ENCODE results near the gene DCAF8L2. TPM values are rescaled to one million over a fixed set of nuclear protein-coding genes. Genes with fewer than 3 reads are reported as not detected.
"Not testable (repeated sequence)": the region's sequence is repeated elsewhere in the genome, so short reads cannot be mapped to it uniquely, and the experiment has no call there.

DCAF8L2 gene
- total and polyA plus RNA-seq, 5 donors = not detected

DNA sequence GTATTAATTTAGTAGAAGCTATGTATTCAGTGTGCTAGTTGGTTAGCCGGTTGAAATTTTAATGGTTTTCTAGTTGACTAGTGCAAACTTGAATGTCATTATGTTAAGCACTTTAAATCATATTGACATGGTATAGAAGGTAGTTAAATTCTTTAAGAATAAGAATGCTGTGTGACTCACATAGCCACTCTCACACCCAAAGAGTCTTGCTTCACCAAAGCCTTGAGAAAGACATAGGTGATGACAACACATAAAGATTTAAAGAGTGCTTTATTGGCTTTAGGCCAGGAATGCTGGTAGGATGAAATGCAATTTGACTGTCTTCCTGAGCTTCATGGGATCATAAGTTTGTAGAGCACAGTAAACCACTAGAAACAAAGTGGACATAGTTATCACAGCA, 85.3 kb downstream of the DCAF8L2 start:
- intact Hi-C loops (cut with DNase I) = no loop called here
- no peaks in the 10 kb centered on the region for H3K9me3 ChIP-seq (ENCODE audit: control insufficient read depth, low read length)
- H3K27me3 ChIP-seq (ENCODE audit: control insufficient read depth, insufficient read depth) = no peaks in the 10 kb centered on the region
- no peaks in the 10 kb centered on the region for H3K4me1 ChIP-seq (ENCODE audit: control insufficient read depth, insufficient read depth, low read length)
- 100% methylated on average over 1 of the region's 1 CpG for WGBS
- ATAC-seq (no peak), DNase-seq (no peak)
- H3K27ac ChIP-seq (ENCODE audit: low read length) = no peak overlapping the region
- H3K4me3 ChIP-seq (ENCODE audit: low read length) = no peak overlapping the region

DNA sequence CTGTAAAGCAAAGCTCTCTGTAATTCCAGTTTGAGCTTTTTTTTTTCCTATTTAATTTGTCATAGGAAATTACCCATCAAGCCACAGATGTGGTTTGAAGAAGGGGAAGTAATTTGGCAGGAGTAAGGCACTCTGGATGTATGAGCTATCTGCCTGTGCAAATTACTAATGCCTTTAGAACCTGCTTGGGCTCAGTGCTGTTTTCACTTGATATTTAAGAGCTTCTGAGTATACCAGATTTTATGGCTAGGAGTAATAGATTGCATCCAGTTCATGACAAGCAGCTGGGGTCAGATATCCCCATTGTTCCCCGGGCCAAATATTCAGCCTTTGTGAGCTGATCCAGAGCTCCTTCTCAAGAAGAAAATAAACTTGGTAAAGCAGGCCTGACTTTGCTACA, 89.1 kb downstream of the DCAF8L2 start:
- Histone ChIP-seq H3K9me3 (ENCODE audit: control insufficient read depth, low read length) (no peaks in the 10 kb centered on the region), H3K27me3 (ENCODE audit: control insufficient read depth, insufficient read depth) (no peaks in the 10 kb centered on the region), H3K27ac (ENCODE audit: low read length) (no peak overlapping the region), H3K4me1 (ENCODE audit: control insufficient read depth, insufficient read depth, low read length) (no peaks in the 10 kb centered on the region), H3K4me3 (ENCODE audit: low read length) (no peak overlapping the region)
- ATAC-seq (no peak), DNase-seq (no peak)
- 35% methylated on average over 1 of the region's 1 CpG for WGBS
- intact Hi-C loops (cut with DNase I) = no loop called here

- DNase-seq = no peak
- no peak for ATAC-seq
- Histone ChIP-seq H3K4me1 (ENCODE audit: control insufficient read depth, insufficient read depth, low read length) (no peaks in the 10 kb centered on the region), H3K4me3 (ENCODE audit: low read length) (no peak overlapping the region), H3K27ac (ENCODE audit: low read length) (no peak overlapping the region), H3K9me3 (ENCODE audit: control insufficient read depth, low read length) (no peaks in the 10 kb centered on the region), H3K27me3 (ENCODE audit: control insufficient read depth, insufficient read depth) (no peaks in the 10 kb centered on the region)
- WGBS = 39% methylated on average over 1 of the region's 1 CpG
- intact Hi-C loops (cut with DNase I) = no loop called here
Measured at GRCh38 chrX:27680726-27681125, 90.6 kb downstream of the DCAF8L2 start.

GRCh38 chrX:27683566-27684208, 93.5 kb downstream of the DCAF8L2 start:
- H3K4me3 ChIP-seq (ENCODE audit: low read length); DNase-seq; H3K4me1 ChIP-seq (ENCODE audit: control insufficient read depth, insufficient read depth, low read length); H3K9me3 ChIP-seq (ENCODE audit: control insufficient read depth, low read length); H3K27ac ChIP-seq (ENCODE audit: low read length); intact Hi-C loops (cut with DNase I); ATAC-seq; H3K27me3 ChIP-seq (ENCODE audit: control insufficient read depth, insufficient read depth): not testable (repeated sequence)
- 32% methylated on average over 5 of the region's 5 CpGs for WGBS

GRCh38 chrX:27694667-27695066, 104.5 kb downstream of the DCAF8L2 start:
- H3K4me3 ChIP-seq (ENCODE audit: low read length) = no peak overlapping the region
- 75% methylated on average over 1 of the region's 1 CpG for WGBS
- intact Hi-C loops (cut with DNase I) = no loop called here
- DNase-seq = no peak
- no peaks in the 10 kb centered on the region for H3K27me3 ChIP-seq (ENCODE audit: control insufficient read depth, insufficient read depth)
- no peak overlapping the region for H3K27ac ChIP-seq (ENCODE audit: low read length)
- no peaks in the 10 kb centered on the region for H3K4me1 ChIP-seq (ENCODE audit: control insufficient read depth, insufficient read depth, low read length)
- ATAC-seq = no peak
- no peaks in the 10 kb centered on the region for H3K9me3 ChIP-seq (ENCODE audit: control insufficient read depth, low read length)

GRCh38 chrX:27706526-27706925, 116.4 kb downstream of the DCAF8L2 start:
- H3K9me3 ChIP-seq (ENCODE audit: control insufficient read depth, low read length) = no peaks in the 10 kb centered on the region
- no peak for DNase-seq
- 32% methylated on average over 1 of the region's 1 CpG for WGBS
- intact Hi-C loops (cut with DNase I) = no loop called here
- no peaks in the 10 kb centered on the region for H3K4me1 ChIP-seq (ENCODE audit: control insufficient read depth, insufficient read depth, low read length)
- no peaks in the 10 kb centered on the region for H3K27me3 ChIP-seq (ENCODE audit: control insufficient read depth, insufficient read depth)
- no peak for ATAC-seq
- no peak overlapping the region for H3K27ac ChIP-seq (ENCODE audit: low read length)
- H3K4me3 ChIP-seq (ENCODE audit: low read length) = no peak overlapping the region

GRCh38 chrX:27715610-27716009, 125.5 kb downstream of the DCAF8L2 start:
- H3K4me3 ChIP-seq (ENCODE audit: low read length) = no peak overlapping the region
- H3K4me1 ChIP-seq (ENCODE audit: control insufficient read depth, insufficient read depth, low read length) = no peaks in the 10 kb centered on the region
- H3K9me3 ChIP-seq (ENCODE audit: control insufficient read depth, low read length) = no peaks in the 10 kb centered on the region
- WGBS = 75% methylated on average over 2 of the region's 2 CpGs
- no peak overlapping the region for H3K27ac ChIP-seq (ENCODE audit: low read length)
- DNase-seq (no peak), ATAC-seq (no peak)
- intact Hi-C loops (cut with DNase I) = no loop called here
- H3K27me3 ChIP-seq (ENCODE audit: control insufficient read depth, insufficient read depth) = no peaks in the 10 kb centered on the region

DNA sequence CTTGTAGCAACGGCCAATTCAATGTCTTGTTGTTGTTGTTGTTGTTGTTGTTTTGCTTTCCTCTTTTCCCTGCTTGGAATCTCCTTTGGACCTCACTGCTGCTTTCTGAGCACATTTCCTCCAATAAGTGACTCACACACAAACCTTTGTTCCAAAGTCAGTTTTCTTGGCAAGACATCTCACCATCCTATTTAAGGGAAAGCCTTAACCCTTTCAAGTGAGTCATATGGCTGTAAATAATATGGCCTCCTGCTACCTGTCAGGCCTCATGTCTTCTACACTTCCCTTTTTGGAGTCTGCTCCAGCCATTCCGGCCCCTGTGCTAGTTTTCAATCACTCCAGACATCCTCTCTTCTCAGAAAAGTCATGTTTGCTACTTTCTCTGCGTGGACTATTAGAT, 138.1 kb downstream of the DCAF8L2 start:
- intact Hi-C loops (cut with DNase I) = no loop called here
- Histone ChIP-seq H3K27me3 (ENCODE audit: control insufficient read depth, insufficient read depth) (no peaks in the 10 kb centered on the region), H3K27ac (ENCODE audit: low read length) (no peak overlapping the region), H3K4me1 (ENCODE audit: control insufficient read depth, insufficient read depth, low read length) (no peaks in the 10 kb centered on the region), H3K4me3 (ENCODE audit: low read length) (no peak overlapping the region), H3K9me3 (ENCODE audit: control insufficient read depth, low read length) (no peaks in the 10 kb centered on the region)
- WGBS = 49% methylated on average over 3 of the region's 3 CpGs
- DNase-seq = no peak
- no peak for ATAC-seq

GRCh38 chrX:27731962-27732361, 141.8 kb downstream of the DCAF8L2 start:
- DNase-seq = no peak
- no peaks in the 10 kb centered on the region for H3K27me3 ChIP-seq (ENCODE audit: control insufficient read depth, insufficient read depth)
- no peak for ATAC-seq
- WGBS = 88% methylated on average over 5 of the region's 5 CpGs
- no peaks in the 10 kb centered on the region for H3K4me1 ChIP-seq (ENCODE audit: control insufficient read depth, insufficient read depth, low read length)
- no peaks in the 10 kb centered on the region for H3K9me3 ChIP-seq (ENCODE audit: control insufficient read depth, low read length)
- intact Hi-C loops (cut with DNase I) = no loop called here
- H3K4me3 ChIP-seq (ENCODE audit: low read length) = no peak overlapping the region
- H3K27ac ChIP-seq (ENCODE audit: low read length) = no peak overlapping the region

DNA sequence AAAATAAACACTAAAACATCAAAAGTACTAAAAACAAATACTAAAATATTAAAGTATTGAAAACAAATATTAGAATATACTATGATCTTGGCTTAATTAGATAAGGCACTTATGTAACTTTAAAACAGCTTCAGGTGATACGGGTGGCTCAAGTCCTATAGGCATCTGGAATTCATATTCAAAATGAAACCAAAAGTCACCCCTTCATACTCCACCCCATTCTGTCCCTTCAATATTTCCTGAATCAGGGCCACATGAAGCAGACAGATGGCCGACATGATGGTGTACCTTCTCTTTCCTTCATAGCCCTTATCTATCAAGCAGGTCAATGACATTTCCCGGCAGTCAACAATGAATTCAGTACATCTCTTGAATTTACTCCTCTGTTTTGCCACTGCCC, 145.8 kb downstream of the DCAF8L2 start:
- Histone ChIP-seq H3K9me3 (ENCODE audit: control insufficient read depth, low read length) (no peaks in the 10 kb centered on the region), H3K4me1 (ENCODE audit: control insufficient read depth, insufficient read depth, low read length) (no peaks in the 10 kb centered on the region), H3K27me3 (ENCODE audit: control insufficient read depth, insufficient read depth) (no peaks in the 10 kb centered on the region), H3K27ac (ENCODE audit: low read length) (no peak overlapping the region), H3K4me3 (ENCODE audit: low read length) (no peak overlapping the region)
- 72% methylated on average over 3 of the region's 3 CpGs for WGBS
- DNase-seq (no peak), ATAC-seq (no peak)
- intact Hi-C loops (cut with DNase I) = no loop called here

DNA sequence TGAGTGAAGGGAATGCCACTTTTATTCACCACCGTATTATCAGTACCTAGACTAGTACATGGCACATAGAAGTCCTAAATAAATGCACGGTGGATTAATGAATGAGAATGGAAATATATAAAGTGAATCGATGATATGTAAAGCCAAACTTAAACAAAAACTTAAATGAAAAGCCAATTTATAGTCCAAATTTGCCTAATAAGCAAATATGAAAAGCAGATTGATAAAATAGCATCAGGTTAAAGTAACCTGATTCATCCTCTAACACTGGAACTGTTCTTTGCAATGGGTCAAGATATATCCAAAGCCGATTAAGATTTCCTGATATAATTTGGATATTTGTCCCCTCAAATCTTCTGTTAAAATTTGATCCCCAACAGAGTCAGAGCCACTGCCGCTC, 150.8 kb downstream of the DCAF8L2 start:
- Histone ChIP-seq H3K27me3 (ENCODE audit: control insufficient read depth, insufficient read depth) (no peaks in the 10 kb centered on the region), H3K27ac (ENCODE audit: low read length) (no peak overlapping the region), H3K9me3 (ENCODE audit: control insufficient read depth, low read length) (no peaks in the 10 kb centered on the region), H3K4me1 (ENCODE audit: control insufficient read depth, insufficient read depth, low read length) (no peaks in the 10 kb centered on the region), H3K4me3 (ENCODE audit: low read length) (no peak overlapping the region)
- intact Hi-C loops (cut with DNase I) = no loop called here
- 90% methylated on average over 5 of the region's 5 CpGs for WGBS
- no peak for ATAC-seq
- DNase-seq = no peak

DNA sequence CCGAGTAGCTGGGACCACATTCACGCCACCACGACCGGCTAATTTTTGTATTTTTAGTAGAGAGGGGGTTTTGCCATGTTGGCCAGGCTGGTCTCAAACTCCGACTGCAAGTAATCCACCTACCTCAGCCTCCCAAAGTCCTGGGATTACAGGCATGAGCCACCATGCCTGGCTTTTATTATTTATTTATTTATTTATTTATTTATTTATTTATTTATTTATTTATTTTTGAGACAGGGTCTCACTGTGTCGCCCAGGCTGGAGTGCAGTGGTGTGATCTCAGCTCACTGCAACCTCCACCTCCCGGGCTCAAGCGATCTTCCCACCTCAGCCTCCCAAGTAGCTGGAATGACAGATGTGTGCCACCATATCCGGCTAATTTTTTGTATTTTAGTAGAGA, 153.4 kb downstream of the DCAF8L2 start:
- H3K4me3 ChIP-seq (ENCODE audit: low read length); ATAC-seq; DNase-seq; H3K9me3 ChIP-seq (ENCODE audit: control insufficient read depth, low read length); H3K27me3 ChIP-seq (ENCODE audit: control insufficient read depth, insufficient read depth); intact Hi-C loops (cut with DNase I); H3K27ac ChIP-seq (ENCODE audit: low read length); H3K4me1 ChIP-seq (ENCODE audit: control insufficient read depth, insufficient read depth, low read length): not testable (repeated sequence)
- 94% methylated on average over 9 of the region's 9 CpGs for WGBS
